A549 (cell line): ENCODE data around the gene DOCK9. TPM values are rescaled to one million over a fixed set of nuclear protein-coding genes. Genes with fewer than 3 reads are reported as not detected.

ENCODE experiments used
- ATAC-seq, 2 experiments: fragments of 200-7000 bp in 1 of 2; fragments of >200 bp in 1 of 2; cut with Nextera tagmentation in 1 of 2; cut with Tn5 transposase in 1 of 2; 3 replicates each; pipeline versions ENCODE4 v1.8.0 to v1.9.1; 2018 to 2020; ENCODE audit warnings: mild to moderate bottlenecking in 1 of 2, moderate library complexity in 1 of 2
- CTCF ChIA-PET: fragments of 300-600 bp; sonication (Branson Sonifier 250); formaldehyde crosslinking; extraction: SDS; loops from one replicate; lab custom pipeline; 2021; ENCODE audit warnings: antibody characterized with exemption, inconsistent platforms; lab: Yijun Ruan, JAX
- POLR2A ChIA-PET: fragments of 350-600 bp; formaldehyde crosslinking; extraction: SDS; loops from one replicate; lab custom pipeline; 2021; ENCODE audit warnings: antibody characterized with exemption, inconsistent platforms; lab: Yijun Ruan, JAX
- DNase-seq, 2 experiments: peaks; one replicate each; pipeline versions ENCODE4 v3.0.0 to v3.0.0-alpha.2; 2011 to 2016; ENCODE audit warnings: low read depth in 1 of 2, low spot score in 1 of 2
- FAIRE-seq: peaks from 2 replicates; lab custom pipeline; 2011; peaks lifted over from hg19 to GRCh38; lab: Jason Lieb, UNC
- H3K27ac ChIP-seq, 2 experiments: fragments of >200 bp; sonication (Bioruptor Twin); formaldehyde crosslinking; 3 replicates each; pipeline ENCODE4 v1.5.1; 2016 to 2017
- H3K4me1 ChIP-seq: fragments of >200 bp; sonication (Bioruptor Twin); formaldehyde crosslinking; 3 replicates; pipeline ENCODE4 v1.6.1; 2016
- H3K4me2 ChIP-seq: fragments of >200 bp; sonication (Bioruptor Twin); formaldehyde crosslinking; 3 replicates; pipeline ENCODE4 v1.6.1; 2016
- H3K4me3 ChIP-seq: fragments of >200 bp; sonication (Bioruptor Twin); formaldehyde crosslinking; 3 replicates; pipeline ENCODE4 v1.5.1; 2016
- H3K9me3 ChIP-seq: fragments of >200 bp; sonication (Bioruptor Twin); formaldehyde crosslinking; 3 replicates; pipeline ENCODE4 v1.6.1; 2016
- ATOH8 ChIP-seq: fragments of 250-450 bp; sonication (Bioruptor Pico); IDR thresholded peaks from 2 replicates; pipeline ENCODE4 v1.5.0; 2020; ENCODE audit warnings: low read depth, mild to moderate bottlenecking, moderate library complexity
- BHLHE40 ChIP-seq: IDR thresholded peaks from 2 replicates; pipeline ENCODE4 v1.6.1; 2012; ENCODE audit warnings: low read depth, low read length, inconsistent platforms
- CBX2 ChIP-seq: fragments of 200-600 bp; sonication (generic); IDR thresholded peaks from 2 replicates; pipeline ENCODE4 v1.6.1; 2016; ENCODE audit warnings: low read depth, mild to moderate bottlenecking, borderline replicate concordance
- CBX8 ChIP-seq: fragments of 200-600 bp; sonication (generic); IDR thresholded peaks from 2 replicates; pipeline ENCODE4 v1.6.1; 2016
- CTCF ChIP-seq: fragments of >200 bp; sonication (Bioruptor Twin); formaldehyde crosslinking; IDR thresholded peaks from 3 replicates; pipeline ENCODE4 v1.5.1; 2016
- E2F6 ChIP-seq: IDR thresholded peaks from 2 replicates; pipeline ENCODE4 v1.6.1; 2012; ENCODE audit warnings: low read depth, borderline replicate concordance
- ESRRA ChIP-seq: fragments of 150-350 bp; IDR thresholded peaks from 2 replicates; pipeline ENCODE4 v1.6.1; 2014; ENCODE audit warnings: mild to moderate bottlenecking, low read length, borderline replicate concordance
- FOXS1 ChIP-seq: fragments of 250-450 bp; sonication (Bioruptor Pico); IDR thresholded peaks from 2 replicates; pipeline ENCODE4 v1.5.0; 2020; ENCODE audit warnings: mild to moderate bottlenecking, moderate library complexity
- KDM1A ChIP-seq: fragments of 200-600 bp; sonication (generic); IDR thresholded peaks from 2 replicates; pipeline ENCODE4 v1.6.1; 2016; ENCODE audit warnings: low read depth, mild to moderate bottlenecking
- KDM5A ChIP-seq: fragments of 200-600 bp; sonication (generic); IDR thresholded peaks from 2 replicates; pipeline ENCODE4 v1.6.1; 2016; ENCODE audit warnings: antibody characterized with exemption, mild to moderate bottlenecking
- MAX ChIP-seq: IDR thresholded peaks from 2 replicates; pipeline ENCODE4 v1.6.1; 2012
- MAZ ChIP-seq: fragments of 150-350 bp; IDR thresholded peaks from 2 replicates; pipeline ENCODE4 v1.6.1; 2014; ENCODE audit warnings: antibody characterized with exemption, low read depth, low read length, borderline replicate concordance
- MYC ChIP-seq: IDR thresholded peaks from 2 replicates; pipeline ENCODE4 v1.6.1; 2012; ENCODE audit warnings: mild to moderate bottlenecking, inconsistent platforms, low read length, improper control_type of control experiment, borderline replicate concordance
- PHF8 ChIP-seq: fragments of 200-600 bp; sonication (generic); IDR thresholded peaks from 2 replicates; pipeline ENCODE4 v1.6.1; 2016; ENCODE audit warnings: low read depth, mild to moderate bottlenecking, antibody characterized with exemption, moderate library complexity, borderline replicate concordance
- RCOR1 ChIP-seq: fragments of 150-350 bp; IDR thresholded peaks from 2 replicates; pipeline ENCODE4 v1.6.1; 2014; ENCODE audit warnings: antibody characterized with exemption, low read length, low read depth
- REST ChIP-seq: fragments of 200-600 bp; sonication (generic); IDR thresholded peaks from 2 replicates; pipeline ENCODE4 v1.6.1; 2016; ENCODE audit warnings: antibody characterized with exemption, mild to moderate bottlenecking, moderate library complexity
- RNF2 ChIP-seq: fragments of 200-600 bp; sonication (generic); IDR thresholded peaks from 2 replicates; pipeline ENCODE4 v1.6.1; 2016; ENCODE audit warnings: low read depth, mild to moderate bottlenecking, antibody characterized with exemption, moderate library complexity, borderline replicate concordance
- SREBF2 ChIP-seq: fragments of 450-650 bp; IDR thresholded peaks from 2 replicates; pipeline ENCODE4 v1.6.1; 2014; ENCODE audit warnings: mild to moderate bottlenecking, moderate library complexity
- TP53 ChIP-seq: fragments of 250-450 bp; sonication (Bioruptor Pico); IDR thresholded peaks from 2 replicates; pipeline ENCODE4 v1.5.0; 2021; ENCODE audit warnings: mild to moderate bottlenecking, moderate library complexity
- ZFP36 ChIP-seq: fragments of 450-650 bp; IDR thresholded peaks from 2 replicates; pipeline ENCODE4 v1.6.1; 2014; ENCODE audit warnings: borderline replicate concordance; ENCODE audit not compliant: partially characterized antibody
- WGBS: methylation state at CpG from one replicate; pipeline ENCODE4 v1.1.6; 2017; ENCODE audit errors: missing lambda C conversion rate; 5-methylcytosine and 5-hydroxymethylcytosine counted together
- polyA plus RNA-seq, 4 experiments: library from polyadenylated mRNA; depleted of rRNA in 3 of 4; stranded (reverse); fragments of >200 nt; fragmentation: RNase III in 1 of 4; extraction: RNeasy Plus Mini Kit Qiagen cat#74134 plus additional on column Dnase treatment in 1 of 4; gene quantifications; 2 replicates in 3 of 4; 3 replicates in 1 of 4; pipeline ENCODE4 v1.2.3, GENCODE V29; 2011 to 2017

Gene DOCK9
- polyA plus RNA-seq, 2 of the 4 experiments (the other 2 are of a cell fraction): 34.0 to 43.9 TPM

- FAIRE-seq: no peak
- peak in 1 of 2 experiments; percentile 34; a peak in 3 of 6 replicates for ATAC-seq
- Histone ChIP-seq H3K4me2 (no peak overlapping the region), H3K27ac (no peak overlapping the region)
- WGBS: 97% methylated on average over 9 of the region's 9 CpGs
- no peak for TF ChIP-seq E2F6
- TF ChIP-seq MAZ: no peak
- TF ChIP-seq ESRRA: no peak
- TF ChIP-seq PHF8: no peak
- TF ChIP-seq BHLHE40: no peak
- no peak for TF ChIP-seq REST
- TF ChIP-seq CBX2: no peak
- TF ChIP-seq SREBF2: no peak
- no peak for TF ChIP-seq MAX
- TF ChIP-seq RNF2: no peak
- TF ChIP-seq ATOH8: no peak
- no peak for TF ChIP-seq CBX8
- no peak for TF ChIP-seq TP53 (CRISPR knock-in tag)
- no peak for TF ChIP-seq KDM5A
- no peak for TF ChIP-seq KDM1A
- no peak for TF ChIP-seq MYC
- TF ChIP-seq RCOR1: no peak
- TF ChIP-seq ZFP36: no peak
- no peak for TF ChIP-seq FOXS1
- no peak for TF ChIP-seq CTCF
- TF ChIP-seq, all 56 proteins: peak for 0
- CTCF ChIA-PET: no interaction called here
- Histone ChIP-seq H3K4me3 (no peak overlapping the region), H3K4me1 (peaks cover 4% of the 10 kb centered on the region; the same call in 1 of the 3 replicates), H3K9me3 (no peaks in the 10 kb centered on the region)
- POLR2A ChIA-PET: no interaction called here
- DNase-seq: no peak
These were observed 31.8 kb downstream of the DOCK9 start for GRCh38 chr13:98945863-98946605.
